GM23338 (cell line): ENCODE results near the gene TSPAN7. TPM values are rescaled to one million over a fixed set of nuclear protein-coding genes. Genes with fewer than 3 reads are reported as not detected.

Experiments
- ATAC-seq: fragments of 200-7000 bp; cut with Tn5 transposase; 3 replicates; pipeline ENCODE4 v1.9.1; 2020
- DNase-seq: peaks from one replicate; pipeline ENCODE4 v3.0.0-alpha.2; 2015; ENCODE audit warnings: low spot score
- H2AFZ ChIP-seq: fragments of 200-600 bp; sonication (generic); 2 replicates; pipeline ENCODE4 v1.8.0; 2016; ENCODE audit warnings: antibody characterized with exemption, mild to moderate bottlenecking, moderate library complexity
- H3F3A ChIP-seq: fragments of 200-600 bp; sonication (generic); replicated peaks from 2 replicates; pipeline ENCODE4 v1.8.0; 2017; ENCODE audit warnings: antibody characterized with exemption, mixed run types, low read depth
- H3K27ac ChIP-seq: fragments of 200-600 bp; sonication (generic); 2 replicates; pipeline ENCODE4 v1.6.1; 2016; ENCODE audit warnings: low read depth
- H3K27me3 ChIP-seq: fragments of 200-600 bp; sonication (generic); 2 replicates; pipeline ENCODE4 v1.8.0; 2016; ENCODE audit warnings: mild to moderate bottlenecking, mixed run types, moderate library complexity; ENCODE audit not compliant: insufficient read depth
- H3K36me3 ChIP-seq: fragments of 200-600 bp; sonication (generic); 2 replicates; pipeline ENCODE4 v1.8.0; 2016; ENCODE audit warnings: mild to moderate bottlenecking; ENCODE audit not compliant: insufficient read depth
- H3K4me1 ChIP-seq: fragments of 200-600 bp; sonication (generic); 2 replicates; pipeline ENCODE4 v1.8.0; 2016; ENCODE audit warnings: mild to moderate bottlenecking, moderate library complexity; ENCODE audit not compliant: insufficient read depth
- H3K4me2 ChIP-seq: fragments of 200-600 bp; sonication (generic); 2 replicates; pipeline ENCODE4 v1.7.1; 2017; ENCODE audit warnings: mixed run types
- H3K4me3 ChIP-seq: fragments of 200-600 bp; sonication (generic); 2 replicates; pipeline ENCODE4 v1.6.1; 2016; ENCODE audit warnings: mixed run types
- H3K79me2 ChIP-seq: fragments of 200-600 bp; sonication (generic); replicated peaks from 2 replicates; pipeline ENCODE4 v1.8.0; 2017; ENCODE audit warnings: mild to moderate bottlenecking; ENCODE audit not compliant: insufficient read depth
- H3K9me2 ChIP-seq: fragments of 200-600 bp; sonication (generic); 2 replicates; pipeline ENCODE4 v1.8.0; 2017; ENCODE audit not compliant: insufficient read depth
- H4K20me1 ChIP-seq: fragments of 200-600 bp; sonication (generic); replicated peaks from 2 replicates; pipeline ENCODE4 v1.8.0; 2017; ENCODE audit warnings: mild to moderate bottlenecking; ENCODE audit not compliant: insufficient read depth
- H3K27ac Mint-ChIP-seq: 2 replicates; pipeline ENCODE4 v1.8.0; 2020; ENCODE audit warnings: inconsistent platforms, mild to moderate bottlenecking, moderate library complexity, mixed read lengths
- H3K27me3 Mint-ChIP-seq: 3 replicates; pipeline ENCODE4 v1.8.0; 2022; ENCODE audit warnings: low read depth, mild to moderate bottlenecking, moderate library complexity, mixed read lengths, inconsistent platforms; ENCODE audit not compliant: insufficient read depth, poor library complexity
- H3K36me3 Mint-ChIP-seq: 3 replicates; pipeline ENCODE4 v1.8.0; 2021; ENCODE audit warnings: low read depth, mild to moderate bottlenecking, inconsistent platforms, moderate library complexity, mixed read lengths
- H3K4me1 Mint-ChIP-seq: 3 replicates; pipeline ENCODE4 v1.8.0; 2020; ENCODE audit warnings: mild to moderate bottlenecking, inconsistent platforms, mixed read lengths
- H3K4me3 Mint-ChIP-seq: 3 replicates; pipeline ENCODE4 v1.8.0; 2021; ENCODE audit warnings: moderate library complexity, mild to moderate bottlenecking, inconsistent platforms, mixed read lengths
- H3K9me3 Mint-ChIP-seq: 3 replicates; pipeline ENCODE4 v1.8.0; 2020; ENCODE audit warnings: moderate library complexity, mild to moderate bottlenecking, inconsistent platforms, mixed read lengths
- CTCF ChIP-seq, 2 experiments: fragments of 200-600 bp in 1 of 2; sonication (generic) in 1 of 2; conservative IDR thresholded peaks; 2 replicates each; pipeline versions ENCODE4 v1.5.1 to v1.6.1; 2016 to 2017; ENCODE audit warnings: antibody characterized with exemption in 2 of 2, low read depth in 2 of 2, mild to moderate bottlenecking in 2 of 2, moderate library complexity in 1 of 2
- EZH2 ChIP-seq: fragments of 200-600 bp; sonication (generic); IDR thresholded peaks from one replicate; pipeline ENCODE4 v1.8.0; 2017; ENCODE audit warnings: antibody characterized with exemption, mild to moderate bottlenecking, low read depth; ENCODE audit not compliant: unreplicated experiment
- EZH2phosphoT487 ChIP-seq: fragments of 200-600 bp; sonication (generic); IDR thresholded peaks from one replicate; pipeline ENCODE4 v1.8.1; 2018; ENCODE audit warnings: antibody characterized with exemption; ENCODE audit not compliant: unreplicated experiment
- NANOG ChIP-seq: IDR thresholded peaks from 2 replicates; pipeline ENCODE4 v1.6.1; 2016; ENCODE audit warnings: antibody characterized with exemption, borderline replicate concordance
- STAT1 ChIP-seq: IDR thresholded peaks from one replicate; pipeline ENCODE4 v1.6.1; 2016; ENCODE audit warnings: antibody characterized with exemption; ENCODE audit not compliant: unreplicated experiment
- ZNF114 ChIP-seq: fragments of 250-450 bp; sonication (Bioruptor Pico); IDR thresholded peaks from 2 replicates; pipeline ENCODE4 v1.5.0; 2020; ENCODE audit warnings: mild to moderate bottlenecking, moderate library complexity
- polyA plus RNA-seq: library from polyadenylated mRNA; unstranded; fragments of >200 nt; fragmentation: Nextera tagmentation; extraction: Ambion mirVana; gene quantifications from 2 replicates; pipeline ENCODE4 v1.2.1, GENCODE V29; 2016
- total RNA-seq: library from RNA; depleted of rRNA; stranded (reverse); fragments of >200 nt; shearing (Covaris generic); gene quantifications from 2 replicates; pipeline ENCODE4 v1.2.3, GENCODE V29; 2014
- TF ChIP-seq, protein P1 (sequence below): IDR thresholded peaks from 2 replicates; pipeline ENCODE4 v1.6.1; 2016; ENCODE audit warnings: antibody characterized with exemption
- TF ChIP-seq, protein P2 (sequence below): IDR thresholded peaks from one replicate; pipeline ENCODE4 v1.6.1; 2018; ENCODE audit warnings: antibody characterized with exemption; ENCODE audit not compliant: unreplicated experiment
- TF ChIP-seq, protein P3 (sequence below): fragments of 250-450 bp; sonication (Bioruptor Pico); IDR thresholded peaks from 2 replicates; pipeline ENCODE4 v1.5.0; 2020; ENCODE audit warnings: mild to moderate bottlenecking, moderate library complexity

TSPAN7 gene
- total and polyA plus RNA-seq, 2 experiments from 2014 or later, result 7.2 to 11.5 TPM

DNA sequence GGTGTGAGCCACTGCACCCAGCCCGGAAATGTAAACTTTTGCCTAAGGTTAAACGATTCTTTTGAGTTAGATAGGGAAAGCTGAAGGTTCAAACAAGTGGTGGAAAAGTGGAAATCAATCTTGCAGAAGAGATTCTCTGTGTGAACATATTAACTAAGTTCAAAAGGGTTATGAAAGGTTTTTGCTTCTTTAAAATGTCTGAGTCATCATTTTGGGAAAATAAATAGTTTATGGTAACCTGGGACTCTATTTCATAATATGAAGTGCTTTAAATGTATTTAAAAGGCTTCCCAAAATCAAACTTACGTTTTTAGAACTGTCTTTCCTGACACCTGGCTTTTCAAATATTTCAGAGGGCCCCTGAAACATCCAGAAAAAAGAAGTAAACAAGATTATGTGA is 166.3 kb downstream of the TSPAN7 start:
- no peaks in the 10 kb centered on the region for H3K36me3 Mint-ChIP-seq
- Histone ChIP-seq H3K27me3 (no peaks in the 10 kb centered on the region), H3K9me2 (no peaks in the 10 kb centered on the region), H3K36me3 (no peaks in the 10 kb centered on the region), H3F3A (no peaks in the 10 kb centered on the region), H3K27ac (no peak overlapping the region), H2AFZ (no peak overlapping the region), H3K79me2 (no peaks in the 10 kb centered on the region), H3K4me2 (no peak overlapping the region), H3K4me1 (no peaks in the 10 kb centered on the region), H4K20me1 (no peaks in the 10 kb centered on the region), H3K4me3 (no peak overlapping the region)
- H3K27me3 Mint-ChIP-seq, result no peaks in the 10 kb centered on the region
- no peak for ATAC-seq
- no peak overlapping the region for H3K27ac Mint-ChIP-seq
- H3K9me3 Mint-ChIP-seq, result no peaks in the 10 kb centered on the region
- TF ChIP-seq STAT1, result no peak
- no peak for TF ChIP-seq EZH2
- TF ChIP-seq NANOG, result no peak
- TF ChIP-seq CTCF (conservative IDR thresholded peaks at IDR 0.05; ENCODE audit: low read depth in 2 of 2), result no peak
- TF ChIP-seq, protein P1, sequence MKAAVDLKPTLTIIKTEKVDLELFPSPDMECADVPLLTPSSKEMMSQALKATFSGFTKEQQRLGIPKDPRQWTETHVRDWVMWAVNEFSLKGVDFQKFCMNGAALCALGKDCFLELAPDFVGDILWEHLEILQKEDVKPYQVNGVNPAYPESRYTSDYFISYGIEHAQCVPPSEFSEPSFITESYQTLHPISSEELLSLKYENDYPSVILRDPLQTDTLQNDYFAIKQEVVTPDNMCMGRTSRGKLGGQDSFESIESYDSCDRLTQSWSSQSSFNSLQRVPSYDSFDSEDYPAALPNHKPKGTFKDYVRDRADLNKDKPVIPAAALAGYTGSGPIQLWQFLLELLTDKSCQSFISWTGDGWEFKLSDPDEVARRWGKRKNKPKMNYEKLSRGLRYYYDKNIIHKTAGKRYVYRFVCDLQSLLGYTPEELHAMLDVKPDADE, result no peak
- TF ChIP-seq, protein P2, sequence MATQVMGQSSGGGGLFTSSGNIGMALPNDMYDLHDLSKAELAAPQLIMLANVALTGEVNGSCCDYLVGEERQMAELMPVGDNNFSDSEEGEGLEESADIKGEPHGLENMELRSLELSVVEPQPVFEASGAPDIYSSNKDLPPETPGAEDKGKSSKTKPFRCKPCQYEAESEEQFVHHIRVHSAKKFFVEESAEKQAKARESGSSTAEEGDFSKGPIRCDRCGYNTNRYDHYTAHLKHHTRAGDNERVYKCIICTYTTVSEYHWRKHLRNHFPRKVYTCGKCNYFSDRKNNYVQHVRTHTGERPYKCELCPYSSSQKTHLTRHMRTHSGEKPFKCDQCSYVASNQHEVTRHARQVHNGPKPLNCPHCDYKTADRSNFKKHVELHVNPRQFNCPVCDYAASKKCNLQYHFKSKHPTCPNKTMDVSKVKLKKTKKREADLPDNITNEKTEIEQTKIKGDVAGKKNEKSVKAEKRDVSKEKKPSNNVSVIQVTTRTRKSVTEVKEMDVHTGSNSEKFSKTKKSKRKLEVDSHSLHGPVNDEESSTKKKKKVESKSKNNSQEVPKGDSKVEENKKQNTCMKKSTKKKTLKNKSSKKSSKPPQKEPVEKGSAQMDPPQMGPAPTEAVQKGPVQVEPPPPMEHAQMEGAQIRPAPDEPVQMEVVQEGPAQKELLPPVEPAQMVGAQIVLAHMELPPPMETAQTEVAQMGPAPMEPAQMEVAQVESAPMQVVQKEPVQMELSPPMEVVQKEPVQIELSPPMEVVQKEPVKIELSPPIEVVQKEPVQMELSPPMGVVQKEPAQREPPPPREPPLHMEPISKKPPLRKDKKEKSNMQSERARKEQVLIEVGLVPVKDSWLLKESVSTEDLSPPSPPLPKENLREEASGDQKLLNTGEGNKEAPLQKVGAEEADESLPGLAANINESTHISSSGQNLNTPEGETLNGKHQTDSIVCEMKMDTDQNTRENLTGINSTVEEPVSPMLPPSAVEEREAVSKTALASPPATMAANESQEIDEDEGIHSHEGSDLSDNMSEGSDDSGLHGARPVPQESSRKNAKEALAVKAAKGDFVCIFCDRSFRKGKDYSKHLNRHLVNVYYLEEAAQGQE, result no peak
- TF ChIP-seq, protein P3, sequence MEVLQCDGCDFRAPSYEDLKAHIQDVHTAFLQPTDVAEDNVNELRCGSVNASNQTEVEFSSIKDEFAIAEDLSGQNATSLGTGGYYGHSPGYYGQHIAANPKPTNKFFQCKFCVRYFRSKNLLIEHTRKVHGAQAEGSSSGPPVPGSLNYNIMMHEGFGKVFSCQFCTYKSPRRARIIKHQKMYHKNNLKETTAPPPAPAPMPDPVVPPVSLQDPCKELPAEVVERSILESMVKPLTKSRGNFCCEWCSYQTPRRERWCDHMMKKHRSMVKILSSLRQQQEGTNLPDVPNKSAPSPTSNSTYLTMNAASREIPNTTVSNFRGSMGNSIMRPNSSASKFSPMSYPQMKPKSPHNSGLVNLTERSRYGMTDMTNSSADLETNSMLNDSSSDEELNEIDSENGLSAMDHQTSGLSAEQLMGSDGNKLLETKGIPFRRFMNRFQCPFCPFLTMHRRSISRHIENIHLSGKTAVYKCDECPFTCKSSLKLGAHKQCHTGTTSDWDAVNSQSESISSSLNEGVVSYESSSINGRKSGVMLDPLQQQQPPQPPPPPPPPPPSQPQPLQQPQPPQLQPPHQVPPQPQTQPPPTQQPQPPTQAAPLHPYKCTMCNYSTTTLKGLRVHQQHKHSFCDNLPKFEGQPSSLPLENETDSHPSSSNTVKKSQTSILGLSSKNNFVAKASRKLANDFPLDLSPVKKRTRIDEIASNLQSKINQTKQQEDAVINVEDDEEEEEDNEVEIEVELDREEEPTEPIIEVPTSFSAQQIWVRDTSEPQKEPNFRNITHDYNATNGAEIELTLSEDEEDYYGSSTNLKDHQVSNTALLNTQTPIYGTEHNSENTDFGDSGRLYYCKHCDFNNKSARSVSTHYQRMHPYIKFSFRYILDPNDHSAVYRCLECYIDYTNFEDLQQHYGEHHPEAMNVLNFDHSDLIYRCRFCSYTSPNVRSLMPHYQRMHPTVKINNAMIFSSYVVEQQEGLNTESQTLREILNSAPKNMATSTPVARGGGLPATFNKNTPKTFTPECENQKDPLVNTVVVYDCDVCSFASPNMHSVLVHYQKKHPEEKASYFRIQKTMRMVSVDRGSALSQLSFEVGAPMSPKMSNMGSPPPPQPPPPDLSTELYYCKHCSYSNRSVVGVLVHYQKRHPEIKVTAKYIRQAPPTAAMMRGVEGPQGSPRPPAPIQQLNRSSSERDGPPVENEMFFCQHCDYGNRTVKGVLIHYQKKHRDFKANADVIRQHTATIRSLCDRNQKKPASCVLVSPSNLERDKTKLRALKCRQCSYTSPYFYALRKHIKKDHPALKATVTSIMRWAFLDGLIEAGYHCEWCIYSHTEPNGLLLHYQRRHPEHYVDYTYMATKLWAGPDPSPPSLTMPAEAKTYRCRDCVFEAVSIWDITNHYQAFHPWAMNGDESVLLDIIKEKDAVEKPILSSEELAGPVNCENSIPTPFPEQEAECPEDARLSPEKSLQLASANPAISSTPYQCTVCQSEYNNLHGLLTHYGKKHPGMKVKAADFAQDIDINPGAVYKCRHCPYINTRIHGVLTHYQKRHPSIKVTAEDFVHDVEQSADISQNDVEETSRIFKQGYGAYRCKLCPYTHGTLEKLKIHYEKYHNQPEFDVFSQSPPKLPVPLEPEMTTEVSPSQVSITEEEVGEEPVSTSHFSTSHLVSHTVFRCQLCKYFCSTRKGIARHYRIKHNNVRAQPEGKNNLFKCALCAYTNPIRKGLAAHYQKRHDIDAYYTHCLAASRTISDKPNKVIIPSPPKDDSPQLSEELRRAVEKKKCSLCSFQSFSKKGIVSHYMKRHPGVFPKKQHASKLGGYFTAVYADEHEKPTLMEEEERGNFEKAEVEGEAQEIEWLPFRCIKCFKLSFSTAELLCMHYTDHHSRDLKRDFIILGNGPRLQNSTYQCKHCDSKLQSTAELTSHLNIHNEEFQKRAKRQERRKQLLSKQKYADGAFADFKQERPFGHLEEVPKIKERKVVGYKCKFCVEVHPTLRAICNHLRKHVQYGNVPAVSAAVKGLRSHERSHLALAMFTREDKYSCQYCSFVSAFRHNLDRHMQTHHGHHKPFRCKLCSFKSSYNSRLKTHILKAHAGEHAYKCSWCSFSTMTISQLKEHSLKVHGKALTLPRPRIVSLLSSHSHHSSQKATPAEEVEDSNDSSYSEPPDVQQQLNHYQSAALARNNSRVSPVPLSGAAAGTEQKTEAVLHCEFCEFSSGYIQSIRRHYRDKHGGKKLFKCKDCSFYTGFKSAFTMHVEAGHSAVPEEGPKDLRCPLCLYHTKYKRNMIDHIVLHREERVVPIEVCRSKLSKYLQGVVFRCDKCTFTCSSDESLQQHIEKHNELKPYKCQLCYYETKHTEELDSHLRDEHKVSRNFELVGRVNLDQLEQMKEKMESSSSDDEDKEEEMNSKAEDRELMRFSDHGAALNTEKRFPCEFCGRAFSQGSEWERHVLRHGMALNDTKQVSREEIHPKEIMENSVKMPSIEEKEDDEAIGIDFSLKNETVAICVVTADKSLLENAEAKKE (CRISPR knock-in tag), result no peak
- TF ChIP-seq ZNF114 (CRISPR knock-in tag), result no peak
- TF ChIP-seq EZH2phosphoT487, result no peak
- DNase-seq, result no peak
- H3K4me1 Mint-ChIP-seq, result no peaks in the 10 kb centered on the region
- no peak overlapping the region for H3K4me3 Mint-ChIP-seq
